ENCODE data around the gene PPP1R16B.
A peak's percentile ranks its signal among the peaks of the same experiment; 100 is the strongest.

Gene PPP1R16B

DNA sequence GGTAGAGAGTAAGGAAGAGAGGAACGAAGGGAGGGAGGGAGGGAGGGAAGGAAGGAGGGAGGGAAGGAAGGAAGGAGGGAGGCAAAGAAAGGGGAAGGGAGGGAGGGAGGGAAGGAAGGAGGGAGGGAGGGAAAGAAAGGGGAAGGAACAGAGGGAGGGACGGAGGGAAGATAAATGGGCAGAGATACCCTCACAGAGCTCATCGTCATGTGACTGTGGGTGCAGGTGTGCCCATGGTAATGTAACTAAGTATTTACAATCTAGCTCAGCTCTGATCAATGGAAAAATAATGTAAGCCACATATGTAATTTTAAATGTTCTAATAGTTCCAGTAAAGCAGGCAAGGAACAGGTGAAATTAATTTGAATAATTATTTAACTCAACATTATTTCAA is 66.1 kb downstream of the PPP1R16B start:
- no peaks in the 10 kb centered on the region for H3K27me3 ChIP-seq (ENCODE audit: insufficient read depth, low read depth)

DNA sequence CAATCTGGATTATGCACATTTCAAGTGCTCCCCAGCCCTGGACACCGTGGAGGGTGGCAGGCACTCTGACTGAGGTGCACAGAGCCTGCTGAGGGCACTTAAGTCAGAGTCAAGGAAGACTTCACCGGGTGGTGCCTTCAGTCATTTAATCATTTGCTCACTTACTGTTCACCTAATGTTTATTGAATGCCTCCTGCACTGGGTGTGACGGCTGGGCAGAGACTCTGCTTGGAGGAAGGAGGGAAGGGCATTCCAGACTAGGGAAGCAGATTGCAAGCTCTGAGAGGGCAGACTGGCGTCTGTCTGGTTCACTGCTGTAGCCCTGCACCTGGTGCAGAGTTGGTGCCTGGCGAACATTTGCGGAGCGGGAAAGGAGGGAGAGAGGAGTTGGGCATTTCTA is 66.5 kb downstream of the PPP1R16B start:
- Histone ChIP-seq H4K20me1 (ENCODE audit: insufficient read depth) (no peaks in the 10 kb centered on the region), H3K79me2 (ENCODE audit: insufficient read depth, low read depth) (no peaks in the 10 kb centered on the region), H3K27ac (peak overlapping the region; percentile 97), H2AFZ (ENCODE audit: low read depth) (peak overlapping the region; percentile 19), H3K4me2 (peak overlapping the region; percentile 94), H3K9ac (peak overlapping the region; percentile 78), H3K4me1 (ENCODE audit: low read depth, poor library complexity, severe bottlenecking) (peaks cover 81% of the 10 kb centered on the region), H3K4me3 (IDR thresholded peaks at IDR 0.05; ENCODE audit: insufficient read depth, low read depth, low read length) (no peak overlapping the region), H3K36me3 (ENCODE audit: insufficient read depth) (no peaks in the 10 kb centered on the region), H3K27me3 (ENCODE audit: insufficient read depth, low read depth) (no peaks in the 10 kb centered on the region)
- TF ChIP-seq, protein P1, sequence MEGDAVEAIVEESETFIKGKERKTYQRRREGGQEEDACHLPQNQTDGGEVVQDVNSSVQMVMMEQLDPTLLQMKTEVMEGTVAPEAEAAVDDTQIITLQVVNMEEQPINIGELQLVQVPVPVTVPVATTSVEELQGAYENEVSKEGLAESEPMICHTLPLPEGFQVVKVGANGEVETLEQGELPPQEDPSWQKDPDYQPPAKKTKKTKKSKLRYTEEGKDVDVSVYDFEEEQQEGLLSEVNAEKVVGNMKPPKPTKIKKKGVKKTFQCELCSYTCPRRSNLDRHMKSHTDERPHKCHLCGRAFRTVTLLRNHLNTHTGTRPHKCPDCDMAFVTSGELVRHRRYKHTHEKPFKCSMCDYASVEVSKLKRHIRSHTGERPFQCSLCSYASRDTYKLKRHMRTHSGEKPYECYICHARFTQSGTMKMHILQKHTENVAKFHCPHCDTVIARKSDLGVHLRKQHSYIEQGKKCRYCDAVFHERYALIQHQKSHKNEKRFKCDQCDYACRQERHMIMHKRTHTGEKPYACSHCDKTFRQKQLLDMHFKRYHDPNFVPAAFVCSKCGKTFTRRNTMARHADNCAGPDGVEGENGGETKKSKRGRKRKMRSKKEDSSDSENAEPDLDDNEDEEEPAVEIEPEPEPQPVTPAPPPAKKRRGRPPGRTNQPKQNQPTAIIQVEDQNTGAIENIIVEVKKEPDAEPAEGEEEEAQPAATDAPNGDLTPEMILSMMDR (conservative IDR thresholded peaks at IDR 0.05; ENCODE audit: low read depth, low read length) = no peak

More for the DNA sequence above, 66.1 kb downstream of the PPP1R16B start:
- no peak overlapping the region for H3K4me3 ChIP-seq (IDR thresholded peaks at IDR 0.05; ENCODE audit: insufficient read depth, low read depth, low read length)
- H3K4me2 ChIP-seq = peak overlapping the region; percentile 94
- no peaks in the 10 kb centered on the region for H3K79me2 ChIP-seq (ENCODE audit: insufficient read depth, low read depth)
- H2AFZ ChIP-seq (ENCODE audit: low read depth) = no peak overlapping the region
- TF ChIP-seq, protein P1 (conservative IDR thresholded peaks at IDR 0.05; ENCODE audit: low read depth, low read length) = no peak
- no peaks in the 10 kb centered on the region for H3K36me3 ChIP-seq (ENCODE audit: insufficient read depth)
- H3K9ac ChIP-seq = peak overlapping the region; percentile 78
- peaks cover 76% of the 10 kb centered on the region for H3K4me1 ChIP-seq (ENCODE audit: low read depth, poor library complexity, severe bottlenecking)
- H4K20me1 ChIP-seq (ENCODE audit: insufficient read depth) = no peaks in the 10 kb centered on the region
- H3K27ac ChIP-seq = peak overlapping the region; percentile 97

DNA sequence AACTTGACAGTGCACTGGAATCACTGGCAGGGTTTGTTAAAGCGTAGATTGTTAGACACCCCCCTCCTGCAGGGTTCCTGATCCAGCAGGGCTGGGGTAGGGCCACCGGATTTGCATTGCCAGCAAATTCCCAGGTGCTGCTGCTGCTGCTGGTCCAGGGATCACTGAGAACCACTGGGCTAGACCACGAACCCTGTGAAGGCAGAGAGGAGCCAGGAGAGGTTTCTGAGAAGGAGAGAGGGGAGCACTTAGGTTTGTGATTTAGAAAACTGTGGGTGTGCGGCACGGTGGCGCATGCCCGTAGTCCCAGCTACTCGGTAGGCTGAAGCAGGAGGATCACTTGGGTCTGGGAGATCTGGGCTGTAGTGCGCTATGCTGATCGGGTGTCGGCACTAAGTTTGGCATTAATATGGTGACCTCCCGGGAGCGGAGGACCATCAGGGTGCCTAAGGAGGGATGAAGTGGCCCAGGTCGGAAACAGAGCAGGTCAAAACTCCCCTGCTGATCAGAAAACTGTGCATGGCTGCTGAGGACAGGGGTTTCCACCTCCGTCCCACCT is 67.1 kb downstream of the PPP1R16B start:
- Histone ChIP-seq H3K4me2 (peak overlapping the region; percentile 94), H3K4me1 (ENCODE audit: low read depth, poor library complexity, severe bottlenecking) (peaks cover 86% of the 10 kb centered on the region), H3K9ac (peak overlapping the region; percentile 78)

DNA sequence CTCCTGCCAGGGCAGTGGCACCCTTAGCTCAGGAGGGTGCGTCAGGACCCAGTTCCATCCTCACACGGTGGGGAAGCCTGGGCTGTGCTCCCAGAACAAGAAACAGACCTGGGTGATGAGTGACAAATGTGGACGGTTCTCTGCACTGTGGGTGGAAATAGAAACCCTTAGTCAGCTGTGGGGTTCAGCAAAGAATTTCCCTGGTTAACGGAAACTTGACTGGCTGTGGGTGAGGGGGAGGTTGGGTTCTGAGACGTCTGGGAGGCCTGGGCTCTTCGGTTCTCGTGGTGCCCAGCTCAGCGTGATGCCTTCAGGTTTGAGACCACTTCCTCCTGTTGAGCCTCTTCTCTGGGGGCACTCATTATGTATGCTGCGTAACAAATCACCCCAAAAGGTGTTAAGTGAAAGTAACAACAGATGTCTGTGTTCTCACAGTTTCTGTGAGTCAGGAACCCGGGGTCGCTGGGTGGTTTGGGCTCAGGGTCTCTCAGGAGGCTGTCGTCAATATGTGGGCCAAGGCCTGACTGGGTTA is 67.6 kb downstream of the PPP1R16B start:
- H3K9ac ChIP-seq = peak overlapping the region; percentile 78
- no peaks in the 10 kb centered on the region for H3K27me3 ChIP-seq (ENCODE audit: insufficient read depth, low read depth)
- peaks cover 91% of the 10 kb centered on the region for H3K4me1 ChIP-seq (ENCODE audit: low read depth, poor library complexity, severe bottlenecking)
- no peaks in the 10 kb centered on the region for H3K36me3 ChIP-seq (ENCODE audit: insufficient read depth)
- no peaks in the 10 kb centered on the region for H4K20me1 ChIP-seq (ENCODE audit: insufficient read depth)
- TF ChIP-seq, protein P1 (conservative IDR thresholded peaks at IDR 0.05; ENCODE audit: low read depth, low read length) = no peak
- peak overlapping the region; percentile 97 for H3K27ac ChIP-seq
- H3K4me2 ChIP-seq = peak overlapping the region; percentile 94
- no peak overlapping the region for H3K4me3 ChIP-seq (IDR thresholded peaks at IDR 0.05; ENCODE audit: insufficient read depth, low read depth, low read length)
- H3K79me2 ChIP-seq (ENCODE audit: insufficient read depth, low read depth) = no peaks in the 10 kb centered on the region
- peak overlapping the region; percentile 19; the same call in 1 of the 2 replicates for H2AFZ ChIP-seq (ENCODE audit: low read depth)

More for the DNA sequence above, 67.1 kb downstream of the PPP1R16B start:
- H3K4me3 ChIP-seq (IDR thresholded peaks at IDR 0.05; ENCODE audit: insufficient read depth, low read depth, low read length) = no peak overlapping the region
- no peaks in the 10 kb centered on the region for H4K20me1 ChIP-seq (ENCODE audit: insufficient read depth)
- H3K27ac ChIP-seq = peak overlapping the region; percentile 97
- TF ChIP-seq, protein P1 (conservative IDR thresholded peaks at IDR 0.05; ENCODE audit: low read depth, low read length) = no peak
- H3K36me3 ChIP-seq (ENCODE audit: insufficient read depth) = no peaks in the 10 kb centered on the region
- peak overlapping the region; percentile 19 for H2AFZ ChIP-seq (ENCODE audit: low read depth)
- H3K27me3 ChIP-seq (ENCODE audit: insufficient read depth, low read depth) = no peaks in the 10 kb centered on the region
- no peaks in the 10 kb centered on the region for H3K79me2 ChIP-seq (ENCODE audit: insufficient read depth, low read depth)
